ENCODE results near the gene ZRANB3. TPM values are rescaled to one million over a fixed set of nuclear protein-coding genes. Genes with fewer than 3 reads are reported as not detected.

Gene ZRANB3
- total and polyA plus RNA-seq, 8 donors, result 3.5 to 11.2 (median 9.5) TPM

GRCh38 chr2:135164431-135164830 is 366.6 kb downstream of the ZRANB3 start:
- no peak for DNase-seq
- ATAC-seq, result no peak
- H3K27me3 ChIP-seq, result no peaks in the 10 kb centered on the region
- no peak overlapping the region for H3K4me3 ChIP-seq
- TF ChIP-seq CTCF (IDR thresholded peaks at IDR 0.05), result no peak
- intact Hi-C loops (cut with DNase I), result no loop called here
- H3K9me3 ChIP-seq, result no peaks in the 10 kb centered on the region
- no peaks in the 10 kb centered on the region for H3K4me1 ChIP-seq
- peaks cover 0 to 89% of the 10 kb centered on the region in 2 donors for H3K36me3 ChIP-seq
- H3K27ac ChIP-seq, result no peak overlapping the region

GRCh38 chr2:135163901-135164300 is 367.1 kb downstream of the ZRANB3 start:
- Histone ChIP-seq H3K4me3 (no peak overlapping the region), H3K27me3 (no peaks in the 10 kb centered on the region), H3K4me1 (no peaks in the 10 kb centered on the region), H3K27ac (no peak overlapping the region), H3K36me3 (peaks cover 0 to 89% of the 10 kb centered on the region in 2 donors), H3K9me3 (no peaks in the 10 kb centered on the region)
- intact Hi-C loops (cut with DNase I), result no loop called here
- DNase-seq (no peak), ATAC-seq (no peak)
- no peak for TF ChIP-seq CTCF (IDR thresholded peaks at IDR 0.05)

- Histone ChIP-seq H3K27ac (no peak overlapping the region), H3K27me3 (no peaks in the 10 kb centered on the region), H3K9me3 (no peaks in the 10 kb centered on the region), H3K36me3 (peaks cover 0 to 89% of the 10 kb centered on the region in 2 donors), H3K4me3 (no peak overlapping the region), H3K4me1 (no peaks in the 10 kb centered on the region)
- no peak for TF ChIP-seq CTCF (IDR thresholded peaks at IDR 0.05)
- DNase-seq (no peak), ATAC-seq (no peak)
- intact Hi-C loops (cut with DNase I), result no loop called here
Measured at GRCh38 chr2:135163306-135163705, 367.7 kb downstream of the ZRANB3 start.

GRCh38 chr2:135162786-135163185 is 368.2 kb downstream of the ZRANB3 start:
- Histone ChIP-seq H3K9me3 (no peaks in the 10 kb centered on the region), H3K27ac (no peak overlapping the region), H3K27me3 (no peaks in the 10 kb centered on the region), H3K4me1 (no peaks in the 10 kb centered on the region), H3K36me3 (peaks cover 0 to 89% of the 10 kb centered on the region in 2 donors), H3K4me3 (no peak overlapping the region)
- intact Hi-C loops (cut with DNase I), result no loop called here
- DNase-seq (no peak), ATAC-seq (no peak)
- no peak for TF ChIP-seq CTCF (IDR thresholded peaks at IDR 0.05)

- ATAC-seq (no peak), DNase-seq (no peak)
- intact Hi-C loops (cut with DNase I), result no loop called here
- H3K27ac ChIP-seq, result no peak overlapping the region
- no peaks in the 10 kb centered on the region for H3K9me3 ChIP-seq
- no peak overlapping the region for H3K4me3 ChIP-seq
- no peak for TF ChIP-seq CTCF (IDR thresholded peaks at IDR 0.05)
- peaks cover 0 to 89% of the 10 kb centered on the region in 2 donors for H3K36me3 ChIP-seq
- no peaks in the 10 kb centered on the region for H3K4me1 ChIP-seq
- no peaks in the 10 kb centered on the region for H3K27me3 ChIP-seq
Measured at GRCh38 chr2:135162377-135162776, 368.6 kb downstream of the ZRANB3 start.
